Thymus (tissue), 11 donors: ENCODE data around the gene MAST3. TPM values are rescaled to one million over a fixed set of nuclear protein-coding genes. Genes with fewer than 3 reads are reported as not detected.
A peak's percentile ranks its signal among the peaks of the same experiment; 100 is the strongest.

Experiments used
- DNase-seq, 9 donors: peaks; one replicate each; pipeline ENCODE4 v3.0.0-alpha.2; 2013; ENCODE audit warnings: low spot score in 9 of 9, low read depth in 6 of 9, missing footprints in 1 of 9
- H3K27ac ChIP-seq, 2 donors: one replicate each; pipeline ENCODE4 v1.5.1; 2013; ENCODE audit warnings: control low read depth in 1 of 2, low read depth in 1 of 2, low read length in 1 of 2, mild to moderate bottlenecking in 1 of 2, moderate library complexity in 1 of 2
- H3K27me3 ChIP-seq, 2 donors: one replicate each; pipeline ENCODE4 v1.5.1; 2013; ENCODE audit warnings: low read length in 1 of 2; ENCODE audit not compliant: control insufficient read depth in 2 of 2, insufficient read depth in 1 of 2
- H3K36me3 ChIP-seq, 2 donors: one replicate each; pipeline ENCODE4 v1.5.1; 2013; ENCODE audit warnings: low read length in 1 of 2, mild to moderate bottlenecking in 1 of 2, moderate library complexity in 1 of 2; ENCODE audit not compliant: control insufficient read depth in 2 of 2, insufficient read depth in 2 of 2
- H3K4me1 ChIP-seq, 2 donors: one replicate each; pipeline ENCODE4 v1.5.1; 2013; ENCODE audit warnings: low read length in 2 of 2; ENCODE audit not compliant: control insufficient read depth in 2 of 2, insufficient read depth in 2 of 2
- H3K4me3 ChIP-seq, 2 donors: one replicate each; pipeline ENCODE4 v1.5.1; 2013; ENCODE audit warnings: low read length in 2 of 2, control low read depth in 1 of 2, mild to moderate bottlenecking in 1 of 2
- H3K9me3 ChIP-seq, 2 donors: one replicate each; pipeline ENCODE4 v1.5.1; 2013; ENCODE audit warnings: low read length in 1 of 2, mild to moderate bottlenecking in 1 of 2; ENCODE audit not compliant: control insufficient read depth in 2 of 2, insufficient read depth in 1 of 2
- WGBS: extraction: QIAGEN DNeasy Blood & Tissue Kit; methylation state at CpG from one replicate; pipeline ENCODE4 v1.1.7; 2013; 5-methylcytosine and 5-hydroxymethylcytosine counted together
- polyA plus RNA-seq: library from polyadenylated mRNA; stranded (reverse); fragments of 200-250 nt; gene quantifications from one replicate; pipeline ENCODE4 v1.2.3, GENCODE V29; 2013
- total RNA-seq: library from RNA; stranded (reverse); fragments of 120-200 nt; gene quantifications from one replicate; pipeline ENCODE4 v1.2.4, GENCODE V29; 2013
- donor health status: healthy.

MAST3 gene
- total and polyA plus RNA-seq, 2 donors: 2.0 to 8.9 TPM

GRCh38 chr19:18173572-18174288 is 76.2 kb downstream of the MAST3 start, which contains the start of gene IFI30:
Gene IFI30, plus strand, starts transcription at chr19:18173813. Its CDS starts 29 bp downstream, at chr19:18173842.
- DNase-seq: peak in 2 of 9 donors; percentile 41 to 63
- Histone ChIP-seq H3K4me3 (peak within 1 kb of the TSS; percentile 48 to 51), H3K27ac (peak within 1 kb of the TSS; percentile 36 to 55), H3K9me3 (no peaks in the 10 kb centered on the region), H3K4me1 (peaks cover 5 to 20% of the 10 kb centered on the region in 2 donors), H3K27me3 (peaks cover 2 to 37% of the 10 kb centered on the region in 2 donors), H3K36me3 (peaks cover 7 to 14% of the 10 kb centered on the region in 2 donors)
- under 1% methylated on average over 47 of the region's 47 CpGs for WGBS

- peaks cover 0 to 4% of the 10 kb centered on the region in 2 donors for H3K36me3 ChIP-seq
- peaks cover 2 to 37% of the 10 kb centered on the region in 2 donors for H3K27me3 ChIP-seq
- WGBS: 93% methylated on average over 11 of the region's 11 CpGs
- no peaks in the 10 kb centered on the region for H3K9me3 ChIP-seq
- no peak for DNase-seq
- peaks cover 5 to 20% of the 10 kb centered on the region in 2 donors for H3K4me1 ChIP-seq
- peak overlapping the region in 1 of 2 donors; percentile 51 for H3K4me3 ChIP-seq
- H3K27ac ChIP-seq: no peak overlapping the region
These were observed 77.4 kb downstream of the MAST3 start for GRCh38 chr19:18174983-18175382.

GRCh38 chr19:18176367-18177310 is 79.1 kb downstream of the MAST3 start:
- Histone ChIP-seq H3K27ac (no peak overlapping the region), H3K4me3 (no peak overlapping the region), H3K36me3 (no peaks in the 10 kb centered on the region), H3K4me1 (peaks cover 5 to 17% of the 10 kb centered on the region in 2 donors), H3K9me3 (no peaks in the 10 kb centered on the region), H3K27me3 (peaks cover 2 to 40% of the 10 kb centered on the region in 2 donors)
- 97% methylated on average over 19 of the region's 19 CpGs for WGBS
- no peak for DNase-seq

GRCh38 chr19:18179957-18180356 is 82.4 kb downstream of the MAST3 start:
- WGBS: 76% methylated on average over 5 of the region's 5 CpGs
- Histone ChIP-seq H3K36me3 (no peaks in the 10 kb centered on the region), H3K27me3 (peaks cover 0 to 15% of the 10 kb centered on the region in 2 donors), H3K27ac (no peak overlapping the region), H3K4me1 (no peaks in the 10 kb centered on the region), H3K4me3 (no peak overlapping the region), H3K9me3 (no peaks in the 10 kb centered on the region)
- DNase-seq: no peak

GRCh38 chr19:18183529-18183928 is 86.0 kb downstream of the MAST3 start:
- Histone ChIP-seq H3K27me3 (peaks cover 0 to 3% of the 10 kb centered on the region in 2 donors), H3K9me3 (no peaks in the 10 kb centered on the region), H3K4me1 (no peaks in the 10 kb centered on the region), H3K27ac (no peak overlapping the region), H3K36me3 (no peaks in the 10 kb centered on the region), H3K4me3 (no peak overlapping the region)
- DNase-seq: no peak

- 93% methylated on average over 6 of the region's 6 CpGs for WGBS
- Histone ChIP-seq H3K4me3 (no peak overlapping the region), H3K4me1 (no peaks in the 10 kb centered on the region), H3K36me3 (no peaks in the 10 kb centered on the region), H3K27me3 (peaks cover 0 to 3% of the 10 kb centered on the region in 2 donors), H3K27ac (no peak overlapping the region), H3K9me3 (no peaks in the 10 kb centered on the region)
- no peak for DNase-seq
These were observed 88.0 kb downstream of the MAST3 start for GRCh38 chr19:18185538-18185937.

- H3K27ac ChIP-seq: no peak overlapping the region
- no peak overlapping the region for H3K4me3 ChIP-seq
- H3K36me3 ChIP-seq: no peaks in the 10 kb centered on the region
- 98% methylated on average over 4 of the region's 4 CpGs for WGBS
- peaks cover 12 to 27% of the 10 kb centered on the region in 2 donors for H3K4me1 ChIP-seq
- peaks cover 0 to 5% of the 10 kb centered on the region in 2 donors for H3K9me3 ChIP-seq
- DNase-seq: no peak
- H3K27me3 ChIP-seq: no peaks in the 10 kb centered on the region
These were observed 92.7 kb downstream of the MAST3 start for GRCh38 chr19:18190278-18190677.

GRCh38 chr19:18191640-18192062 is 94.1 kb downstream of the MAST3 start:
- Histone ChIP-seq H3K4me3 (no peak overlapping the region), H3K36me3 (peaks cover 7 to 8% of the 10 kb centered on the region in 2 donors), H3K4me1 (peaks cover 12 to 27% of the 10 kb centered on the region in 2 donors), H3K27me3 (no peaks in the 10 kb centered on the region), H3K9me3 (peaks cover 0 to 5% of the 10 kb centered on the region in 2 donors), H3K27ac (peak overlapping the region; percentile 62 to 84)
- no peak for DNase-seq
- 87% methylated on average over 5 of the region's 5 CpGs for WGBS
